Astrocyte (in vitro differentiated cells and primary cell): Measurements from ENCODE around the gene ACP6. TPM values are rescaled to one million over a fixed set of nuclear protein-coding genes. Genes with fewer than 3 reads are reported as not detected.

Source experiments
- DNase-seq: peaks from one replicate; pipeline ENCODE4 v3.0.0-alpha.2; 2010; ENCODE audit warnings: low read depth
- FAIRE-seq: peaks from 2 replicates; lab custom pipeline; 2011; peaks lifted over from hg19 to GRCh38; lab: Jason Lieb, UNC
- H2AFZ ChIP-seq: 2 replicates; pipeline ENCODE4 v1.6.0; 2012; ENCODE audit warnings: low read depth, low read length, inconsistent platforms
- H3K27ac ChIP-seq: 2 replicates; pipeline ENCODE4 v1.5.1; 2011; ENCODE audit warnings: low read depth, low read length, inconsistent platforms
- H3K27me3 ChIP-seq: 2 replicates; pipeline ENCODE4 v1.6.0; 2011; ENCODE audit warnings: low read length, inconsistent platforms; ENCODE audit not compliant: insufficient read depth
- H3K36me3 ChIP-seq: 2 replicates; pipeline ENCODE4 v1.5.1; 2011; ENCODE audit warnings: low read length, inconsistent platforms; ENCODE audit not compliant: insufficient read depth
- H3K4me1 ChIP-seq: 2 replicates; pipeline ENCODE4 v1.5.1; 2011; ENCODE audit warnings: low read length, inconsistent platforms; ENCODE audit not compliant: insufficient read depth
- H3K4me2 ChIP-seq: 2 replicates; pipeline ENCODE4 v1.6.0; 2012; ENCODE audit warnings: low read length, inconsistent platforms
- H3K4me3 ChIP-seq: 2 replicates; pipeline ENCODE4 v1.5.1; 2011; ENCODE audit warnings: low read depth, mild to moderate bottlenecking, low read length, inconsistent platforms; ENCODE audit not compliant: insufficient read depth
- H3K79me2 ChIP-seq: 2 replicates; pipeline ENCODE4 v1.6.0; 2012; ENCODE audit warnings: mild to moderate bottlenecking, low read length, inconsistent platforms; ENCODE audit not compliant: insufficient read depth
- H3K9ac ChIP-seq: 2 replicates; pipeline ENCODE4 v1.6.0; 2012; ENCODE audit warnings: mild to moderate bottlenecking, low read length, inconsistent platforms
- H3K9me3 ChIP-seq: 2 replicates; pipeline ENCODE4 v1.5.1; 2012; ENCODE audit warnings: low read depth, mild to moderate bottlenecking, low read length, inconsistent platforms; ENCODE audit not compliant: insufficient read depth
- H4K20me1 ChIP-seq: 2 replicates; pipeline ENCODE4 v1.6.0; 2012; ENCODE audit warnings: low read length, inconsistent platforms; ENCODE audit not compliant: insufficient read depth
- H3K27ac Mint-ChIP-seq: one replicate; pipeline ENCODE4 v1.8.0; 2021; ENCODE audit warnings: mild to moderate bottlenecking, mixed read lengths; ENCODE audit not compliant: unreplicated experiment
- H3K27me3 Mint-ChIP-seq: one replicate; pipeline ENCODE4 v1.8.0; 2021; ENCODE audit warnings: low read depth, mixed read lengths; ENCODE audit not compliant: unreplicated experiment
- H3K36me3 Mint-ChIP-seq: one replicate; pipeline ENCODE4 v1.8.0; 2021; ENCODE audit warnings: low read depth, mixed read lengths; ENCODE audit not compliant: unreplicated experiment
- H3K4me1 Mint-ChIP-seq: one replicate; pipeline ENCODE4 v1.8.0; 2021; ENCODE audit warnings: low read depth, mixed read lengths; ENCODE audit not compliant: unreplicated experiment
- H3K4me3 Mint-ChIP-seq: one replicate; pipeline ENCODE4 v1.8.0; 2021; ENCODE audit warnings: mild to moderate bottlenecking, moderate library complexity, mixed read lengths; ENCODE audit not compliant: unreplicated experiment
- H3K9me3 Mint-ChIP-seq: one replicate; pipeline ENCODE4 v1.8.0; 2021; ENCODE audit warnings: mild to moderate bottlenecking, mixed read lengths; ENCODE audit not compliant: unreplicated experiment
- CTCF ChIP-seq: IDR thresholded peaks from 2 replicates; pipeline ENCODE4 v1.5.1; 2011; ENCODE audit warnings: low read depth, mild to moderate bottlenecking, inconsistent platforms, low read length, moderate library complexity; ENCODE audit not compliant: insufficient read depth
- EZH2 ChIP-seq: IDR thresholded peaks from 2 replicates; pipeline ENCODE4 v1.6.1; 2012; ENCODE audit warnings: mild to moderate bottlenecking, low read length, inconsistent platforms; ENCODE audit not compliant: insufficient read depth
- total RNA-seq: library from RNA; stranded (reverse); gene quantifications from 2 replicates; pipeline ENCODE4 v1.2.1, GENCODE V29; 2021

ACP6 gene
- total RNA-seq, 1 donor from 2014 or later = 17.5 TPM

- H3K4me2 ChIP-seq = no peak overlapping the region
- H3K4me1 ChIP-seq = no peaks in the 10 kb centered on the region
- Mint-ChIP-seq H3K4me3 (no peak overlapping the region), H3K36me3 (peaks cover 14% of the 10 kb centered on the region), H3K27me3 (no peaks in the 10 kb centered on the region), H3K27ac (no peak overlapping the region), H3K4me1 (no peaks in the 10 kb centered on the region), H3K9me3 (peaks cover 3% of the 10 kb centered on the region)
- H4K20me1 ChIP-seq = no peaks in the 10 kb centered on the region
- no peak overlapping the region for H3K4me3 ChIP-seq
- H3K27ac ChIP-seq = no peak overlapping the region
- H2AFZ ChIP-seq = no peak overlapping the region
- no peak overlapping the region for H3K9ac ChIP-seq
- H3K27me3 ChIP-seq = no peaks in the 10 kb centered on the region
- TF ChIP-seq EZH2 (no peak), CTCF (no peak)
- no peaks in the 10 kb centered on the region for H3K9me3 ChIP-seq
- FAIRE-seq (no peak), DNase-seq (no peak)
- peaks cover 6% of the 10 kb centered on the region for H3K36me3 ChIP-seq
- H3K79me2 ChIP-seq = no peaks in the 10 kb centered on the region
Observed at GRCh38 chr1:147654511-147654910, 15.8 kb downstream of the ACP6 start.

DNA sequence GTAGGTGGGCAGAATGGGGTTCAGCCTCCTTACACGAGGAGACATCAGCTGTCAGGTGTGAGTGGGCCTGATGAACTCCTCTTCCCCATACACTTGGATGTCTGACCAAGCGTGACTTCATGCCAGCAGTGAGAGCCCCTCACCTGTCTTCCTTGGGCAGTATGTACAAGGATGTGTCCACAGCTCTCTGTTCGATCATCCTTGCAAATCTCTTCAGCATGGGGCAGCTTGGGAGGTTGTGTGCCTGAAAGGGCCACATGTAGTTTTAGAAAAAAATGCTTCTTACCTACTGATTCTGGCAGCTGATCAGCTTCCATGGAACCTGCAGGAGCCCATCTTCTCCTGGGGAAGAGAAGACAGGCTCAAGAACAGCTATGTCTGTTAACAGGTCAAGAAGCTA is 18.0 kb downstream of the ACP6 start:
- Mint-ChIP-seq H3K36me3 (peaks cover 17% of the 10 kb centered on the region), H3K4me3 (no peak overlapping the region), H3K4me1 (no peaks in the 10 kb centered on the region), H3K9me3 (peaks cover 2% of the 10 kb centered on the region), H3K27me3 (no peaks in the 10 kb centered on the region), H3K27ac (no peak overlapping the region)
- H3K36me3 ChIP-seq = peaks cover 11% of the 10 kb centered on the region
- H3K27ac ChIP-seq = no peak overlapping the region
- H3K4me1 ChIP-seq = no peaks in the 10 kb centered on the region
- H3K9ac ChIP-seq = no peak overlapping the region
- no peak overlapping the region for H3K4me3 ChIP-seq
- no peaks in the 10 kb centered on the region for H3K27me3 ChIP-seq
- H4K20me1 ChIP-seq = no peaks in the 10 kb centered on the region
- FAIRE-seq (no peak), DNase-seq (no peak)
- no peak overlapping the region for H3K4me2 ChIP-seq
- no peaks in the 10 kb centered on the region for H3K9me3 ChIP-seq
- H2AFZ ChIP-seq = no peak overlapping the region
- TF ChIP-seq EZH2 (no peak), CTCF (no peak)
- no peaks in the 10 kb centered on the region for H3K79me2 ChIP-seq

- H3K4me3 Mint-ChIP-seq = no peak overlapping the region
- H3K36me3 ChIP-seq = peaks cover 11% of the 10 kb centered on the region
- no peak overlapping the region for H3K27ac Mint-ChIP-seq
- no peaks in the 10 kb centered on the region for H3K9me3 ChIP-seq
- H4K20me1 ChIP-seq = no peaks in the 10 kb centered on the region
- FAIRE-seq (no peak), DNase-seq (peak; percentile 19)
- H3K4me2 ChIP-seq = no peak overlapping the region
- H3K4me3 ChIP-seq = no peak overlapping the region
- H3K27ac ChIP-seq = no peak overlapping the region
- no peak overlapping the region for H2AFZ ChIP-seq
- no peaks in the 10 kb centered on the region for H3K79me2 ChIP-seq
- no peaks in the 10 kb centered on the region for H3K4me1 Mint-ChIP-seq
- H3K9me3 Mint-ChIP-seq = peaks cover 2% of the 10 kb centered on the region
- no peaks in the 10 kb centered on the region for H3K27me3 ChIP-seq
- H3K36me3 Mint-ChIP-seq = peaks cover 20% of the 10 kb centered on the region
- TF ChIP-seq EZH2 = no peak
- TF ChIP-seq CTCF = no peak
- no peak overlapping the region for H3K9ac ChIP-seq
- no peaks in the 10 kb centered on the region for H3K27me3 Mint-ChIP-seq
- H3K4me1 ChIP-seq = no peaks in the 10 kb centered on the region
Observed at GRCh38 chr1:147651466-147651865, 18.9 kb downstream of the ACP6 start.
